H1 (cell line): ENCODE results near the gene LRRC8D. TPM values are rescaled to one million over a fixed set of nuclear protein-coding genes. Genes with fewer than 3 reads are reported as not detected.

Experiments
- CTCF ChIA-PET: fragments of 300-600 bp; sonication (Branson Sonifier 250); formaldehyde crosslinking; loops from one replicate; lab custom pipeline; 2021; ENCODE audit not compliant: partially characterized antibody; lab: Charles Lee
- POLR2A ChIA-PET: fragments of 300-600 bp; sonication (Branson Sonifier 250); formaldehyde crosslinking; loops from one replicate; lab custom pipeline; 2021; ENCODE audit warnings: inconsistent platforms; ENCODE audit not compliant: partially characterized antibody; lab: Charles Lee
- DNase-seq, 2 experiments: peaks; one replicate each; pipeline versions ENCODE4 v3.0.0 to v3.0.0-alpha.2; 2010 to 2022; ENCODE audit warnings: low spot score in 2 of 2, low read depth in 1 of 2, mixed read lengths in 1 of 2
- FAIRE-seq: peaks from 2 replicates; lab custom pipeline; 2011; peaks lifted over from hg19 to GRCh38; lab: Jason Lieb, UNC
- H2AFZ ChIP-seq: 2 replicates; pipeline ENCODE4 v1.8.1; 2012; ENCODE audit warnings: low read length, inconsistent platforms
- H2AK5ac ChIP-seq: 2 replicates; pipeline ENCODE4 v1.6.1; 2013; ENCODE audit warnings: low read depth, low read length
- H2BK120ac ChIP-seq: replicated peaks from 2 replicates; pipeline ENCODE3; 2013; ENCODE audit warnings: low read depth, low read length, inconsistent platforms
- H2BK12ac ChIP-seq: 2 replicates; pipeline ENCODE4 v1.6.1; 2013; ENCODE audit warnings: low read depth, low read length
- H2BK15ac ChIP-seq: 2 replicates; pipeline ENCODE4 v1.6.1; 2013; ENCODE audit warnings: low read length
- H2BK20ac ChIP-seq: 2 replicates; pipeline ENCODE4 v1.6.1; 2013; ENCODE audit warnings: low read length
- H2BK5ac ChIP-seq: 2 replicates; pipeline ENCODE4 v1.6.1; 2013; ENCODE audit warnings: low read depth, low read length
- H3K14ac ChIP-seq: 2 replicates; pipeline ENCODE4 v1.6.1; 2013; ENCODE audit warnings: inconsistent platforms; ENCODE audit not compliant: insufficient read length
- H3K18ac ChIP-seq: 2 replicates; pipeline ENCODE4 v1.6.1; 2013; ENCODE audit warnings: low read length; ENCODE audit errors: extremely low read depth
- H3K23ac ChIP-seq: 2 replicates; pipeline ENCODE4 v1.6.1; 2013; ENCODE audit warnings: inconsistent platforms; ENCODE audit not compliant: insufficient read length
- H3K23me2 ChIP-seq: 2 replicates; pipeline ENCODE4 v1.6.1; 2013; ENCODE audit warnings: low read depth, low read length
- H3K27ac ChIP-seq: 2 replicates; pipeline ENCODE4 v1.6.1; 2011; ENCODE audit warnings: low read depth, low read length, inconsistent platforms
- H3K27me3 ChIP-seq, 4 experiments: replicated peaks in 1 of 4; 1 replicate in 1 of 4; 2 replicates in 3 of 4; pipeline versions ENCODE4 v1.6.1 to v1.8.1; 2011 to 2013; ENCODE audit warnings: low read length in 3 of 4, mild to moderate bottlenecking in 3 of 4, inconsistent platforms in 2 of 4, mixed read lengths in 2 of 4, moderate library complexity in 1 of 4; ENCODE audit not compliant: control insufficient read depth in 3 of 4, insufficient read depth in 3 of 4; ENCODE audit errors: extremely low read depth in 1 of 4
- H3K36me3 ChIP-seq, 4 experiments: 2 replicates each; pipeline versions ENCODE4 v1.6.1 to v1.8.1; 2011 to 2013; ENCODE audit warnings: mild to moderate bottlenecking in 4 of 4, low read length in 3 of 4, moderate library complexity in 2 of 4, control low read depth in 1 of 4, inconsistent platforms in 1 of 4; ENCODE audit not compliant: insufficient read depth in 4 of 4, control insufficient read depth in 2 of 4
- H3K4ac ChIP-seq: replicated peaks from 2 replicates; pipeline ENCODE3; 2013; ENCODE audit warnings: low read length, low read depth, mixed read lengths, inconsistent platforms; ENCODE audit not compliant: insufficient read length
- H3K4me1 ChIP-seq, 4 experiments: replicated peaks in 1 of 4; 1 replicate in 1 of 4; 2 replicates in 3 of 4; pipeline versions ENCODE4 v1.6.1 to v1.8.1; 2011 to 2013; ENCODE audit warnings: low read length in 3 of 4, inconsistent platforms in 2 of 4, mixed read lengths in 1 of 4; ENCODE audit not compliant: insufficient read depth in 4 of 4, control insufficient read depth in 3 of 4
- H3K4me2 ChIP-seq, 2 experiments: 2 replicates each; pipeline versions ENCODE4 v1.6.1 to v1.8.1; 2011 to 2013; ENCODE audit warnings: low read depth in 2 of 2, low read length in 2 of 2, control low read depth in 1 of 2, inconsistent platforms in 1 of 2, mild to moderate bottlenecking in 1 of 2; ENCODE audit not compliant: insufficient read depth in 1 of 2
- H3K4me3 ChIP-seq, 4 experiments: fragments of 200-600, 300-600 bp in 1 of 4; sonication (generic), shearing (Covaris generic), sonication (Bioruptor Twin) in 1 of 4; 2 replicates each; pipeline versions ENCODE4 v1.5.1 to v1.8.1; 2011 to 2016; ENCODE audit warnings: low read length in 4 of 4, low read depth in 3 of 4, control low read depth in 2 of 4, inconsistent platforms in 2 of 4, mild to moderate bottlenecking in 2 of 4, mixed read lengths in 1 of 4, moderate library complexity in 1 of 4; ENCODE audit not compliant: insufficient read depth in 2 of 4; ENCODE audit errors: extremely low read depth in 1 of 4
- H3K56ac ChIP-seq: replicated peaks from 2 replicates; pipeline ENCODE3; 2013; ENCODE audit warnings: low read depth, mild to moderate bottlenecking, mixed read lengths, low read length, inconsistent platforms; ENCODE audit not compliant: insufficient read length
- H3K79me1 ChIP-seq: 2 replicates; pipeline ENCODE4 v1.6.1; 2013; ENCODE audit warnings: low read depth, low read length, control low read depth
- H3K79me2 ChIP-seq, 2 experiments: 2 replicates each; pipeline versions ENCODE4 v1.6.1 to v1.8.1; 2012 to 2013; ENCODE audit warnings: low read length in 2 of 2, mild to moderate bottlenecking in 2 of 2, inconsistent platforms in 1 of 2; ENCODE audit not compliant: insufficient read depth in 2 of 2, control insufficient read depth in 1 of 2
- H3K9ac ChIP-seq, 4 experiments: replicated peaks in 1 of 4; 1 replicate in 1 of 4; 2 replicates in 3 of 4; pipeline versions ENCODE4 v1.6.1 to v1.8.1; 2011 to 2013; ENCODE audit warnings: low read depth in 3 of 4, low read length in 3 of 4, control low read depth in 2 of 4, mild to moderate bottlenecking in 2 of 4, moderate library complexity in 2 of 4, inconsistent platforms in 1 of 4; ENCODE audit errors: extremely low read depth in 1 of 4
- H3K9me3 ChIP-seq, 2 experiments: 2 replicates each; pipeline versions ENCODE4 v1.6.1 to v1.8.1; 2012 to 2013; ENCODE audit warnings: mild to moderate bottlenecking in 2 of 2, moderate library complexity in 2 of 2, control low read depth in 1 of 2, inconsistent platforms in 1 of 2, low read depth in 1 of 2, low read length in 1 of 2, mixed read lengths in 1 of 2; ENCODE audit not compliant: insufficient read depth in 2 of 2
- H4K20me1 ChIP-seq, 2 experiments: replicated peaks in 1 of 2; 2 replicates each; pipeline versions ENCODE3 to v1.8.1; 2011 to 2013; ENCODE audit warnings: inconsistent platforms in 2 of 2, low read length in 2 of 2, mild to moderate bottlenecking in 1 of 2; ENCODE audit not compliant: insufficient read depth in 2 of 2, control insufficient read depth in 1 of 2
- H4K5ac ChIP-seq: 2 replicates; pipeline ENCODE4 v1.6.1; 2013; ENCODE audit warnings: low read length, low read depth, mixed read lengths, inconsistent platforms; ENCODE audit not compliant: insufficient read length
- H4K8ac ChIP-seq: 2 replicates; pipeline ENCODE4 v1.8.0; 2013; ENCODE audit warnings: mild to moderate bottlenecking, moderate library complexity, low read length, inconsistent platforms; ENCODE audit not compliant: insufficient read depth; ENCODE audit errors: extremely low read depth
- H4K91ac ChIP-seq: replicated peaks from 2 replicates; pipeline ENCODE3; 2013; ENCODE audit warnings: low read length, mixed read lengths, inconsistent platforms; ENCODE audit not compliant: insufficient read length
- CHD2 ChIP-seq: IDR thresholded peaks from 2 replicates; pipeline ENCODE4 v1.6.1; 2012; ENCODE audit warnings: low read length, improper control_type of control experiment
- POLR2A ChIP-seq, 2 experiments: IDR thresholded peaks; 1 replicate in 1 of 2; 2 replicates in 1 of 2; pipeline ENCODE4 v1.6.1; 2011; ENCODE audit warnings: low read depth in 2 of 2, low read length in 2 of 2, mild to moderate bottlenecking in 2 of 2; ENCODE audit errors: control extremely low read depth in 1 of 2
- polyA plus RNA-seq, 7 experiments: library from polyadenylated mRNA; depleted of rRNA in 3 of 7; stranded (reverse) in 5 of 7; unstranded in 2 of 7; fragments of >200 nt in 5 of 7; fragments of 200-250 nt in 2 of 7; gene quantifications; 1 replicate in 5 of 7; 2 replicates in 1 of 7; 4 replicates in 1 of 7; pipeline versions ENCODE4 v1.2.1 to v1.2.3, GENCODE V29; 2011 to 2013; ENCODE audit warnings: missing spikeins in 2 of 7, mixed read lengths in 2 of 7
- total RNA-seq: library from RNA; stranded (reverse); fragmentation: NEBNext Ultra II Directional; extraction: Animal tissue kit (Norgen Biotek cat#: 25700); gene quantifications from 2 replicates; pipeline ENCODE4 v1.2.1, GENCODE V29; 2021

LRRC8D gene
- total and polyA plus RNA-seq, 2 of the 8 experiments (the other 6 are each of a cell fraction or from before 2014, with no cell fraction given): 42.0 to 58.5 TPM

- Histone ChIP-seq H3K9ac (no peak overlapping the region), H2AFZ (no peak overlapping the region), H3K79me1 (no peaks in the 10 kb centered on the region), H3K56ac (no peak overlapping the region), H2BK15ac (no peak overlapping the region), H3K4me2 (no peak overlapping the region), H2BK12ac (no peak overlapping the region), H3K9me3 (no peaks in the 10 kb centered on the region), H3K36me3 (no peaks in the 10 kb centered on the region), H3K4me1 (peaks cover 0 to 1% (median 0%) of the 10 kb centered on the region in 4 experiments; a peak in 1 of 7 replicates), H2BK5ac (no peak overlapping the region), H4K8ac (no peak overlapping the region), H3K14ac (no peak overlapping the region), H2BK120ac (no peak overlapping the region), H3K4me3 (no peak overlapping the region), H3K4ac (no peak overlapping the region), H2BK20ac (no peak overlapping the region), H3K23me2 (no peaks in the 10 kb centered on the region), H3K27ac (no peak overlapping the region), H4K91ac (no peak overlapping the region), H2AK5ac (no peak overlapping the region), H3K27me3 (no peaks in the 10 kb centered on the region), H3K23ac (no peak overlapping the region), H3K18ac (no peak overlapping the region), H4K5ac (no peak overlapping the region), H3K79me2 (no peaks in the 10 kb centered on the region), H4K20me1 (no peaks in the 10 kb centered on the region)
- CTCF ChIA-PET: interaction anchor here (0.6 to 2.0 kb wide), 6 partner anchors 9 to 1163 kb away, joined by 3 to 10 read pairs (median 4); no protein-coding TSS in a partner anchor
- POLR2A ChIA-PET: interaction anchor here (0.9 kb wide), 1 partner anchor 13 kb away, joined by 3 read pairs; no protein-coding TSS in a partner anchor
- DNase-seq (no peak), FAIRE-seq (no peak)
- no peak for TF ChIP-seq CHD2
- no peak for TF ChIP-seq POLR2A (IDR thresholded peaks at IDR 0.05; ENCODE audit: control extremely low read depth in 1 of 2, low read depth in 2 of 2, low read length in 2 of 2)
Observed at GRCh38 chr1:89972024-89972423, 151.2 kb downstream of the LRRC8D start.
